ENCODE measurements around the gene HIGD1B. TPM values are rescaled to one million over a fixed set of nuclear protein-coding genes. Genes with fewer than 3 reads are reported as not detected.

Gene HIGD1B
- total RNA-seq, 1 donor from 2014 or later, result not detected

GRCh38 chr17:44894642-44895041, 47.0 kb downstream of the HIGD1B start:
- Mint-ChIP-seq H3K9me3 (ENCODE audit: unreplicated experiment) (no peaks in the 10 kb centered on the region), H3K27me3 (ENCODE audit: unreplicated experiment) (no peaks in the 10 kb centered on the region), H3K4me1 (ENCODE audit: unreplicated experiment) (peaks cover 10% of the 10 kb centered on the region), H3K36me3 (ENCODE audit: unreplicated experiment) (peaks cover 18% of the 10 kb centered on the region), H3K4me3 (ENCODE audit: unreplicated experiment) (no peak overlapping the region), H3K27ac (ENCODE audit: unreplicated experiment) (no peak overlapping the region)
- TF ChIP-seq, protein P1, sequence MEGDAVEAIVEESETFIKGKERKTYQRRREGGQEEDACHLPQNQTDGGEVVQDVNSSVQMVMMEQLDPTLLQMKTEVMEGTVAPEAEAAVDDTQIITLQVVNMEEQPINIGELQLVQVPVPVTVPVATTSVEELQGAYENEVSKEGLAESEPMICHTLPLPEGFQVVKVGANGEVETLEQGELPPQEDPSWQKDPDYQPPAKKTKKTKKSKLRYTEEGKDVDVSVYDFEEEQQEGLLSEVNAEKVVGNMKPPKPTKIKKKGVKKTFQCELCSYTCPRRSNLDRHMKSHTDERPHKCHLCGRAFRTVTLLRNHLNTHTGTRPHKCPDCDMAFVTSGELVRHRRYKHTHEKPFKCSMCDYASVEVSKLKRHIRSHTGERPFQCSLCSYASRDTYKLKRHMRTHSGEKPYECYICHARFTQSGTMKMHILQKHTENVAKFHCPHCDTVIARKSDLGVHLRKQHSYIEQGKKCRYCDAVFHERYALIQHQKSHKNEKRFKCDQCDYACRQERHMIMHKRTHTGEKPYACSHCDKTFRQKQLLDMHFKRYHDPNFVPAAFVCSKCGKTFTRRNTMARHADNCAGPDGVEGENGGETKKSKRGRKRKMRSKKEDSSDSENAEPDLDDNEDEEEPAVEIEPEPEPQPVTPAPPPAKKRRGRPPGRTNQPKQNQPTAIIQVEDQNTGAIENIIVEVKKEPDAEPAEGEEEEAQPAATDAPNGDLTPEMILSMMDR (IDR thresholded peaks at IDR 0.05), result no peak
- no peak for DNase-seq (ENCODE audit: extremely low spot score, unreplicated experiment)

GRCh38 chr17:44898768-44899073, 51.0 kb downstream of the HIGD1B start:
- peaks cover 36% of the 10 kb centered on the region for H3K4me1 Mint-ChIP-seq (ENCODE audit: unreplicated experiment)
- peaks cover 8% of the 10 kb centered on the region for H3K36me3 Mint-ChIP-seq (ENCODE audit: unreplicated experiment)
- peak overlapping the region; percentile 92 for H3K4me3 Mint-ChIP-seq (ENCODE audit: unreplicated experiment)
- H3K27ac Mint-ChIP-seq (ENCODE audit: unreplicated experiment), result peak overlapping the region; percentile 100
- no peak for DNase-seq (ENCODE audit: extremely low spot score, unreplicated experiment)
- H3K27me3 Mint-ChIP-seq (ENCODE audit: unreplicated experiment), result no peaks in the 10 kb centered on the region
- H3K9me3 Mint-ChIP-seq (ENCODE audit: unreplicated experiment), result no peaks in the 10 kb centered on the region
- TF ChIP-seq, protein P1 (IDR thresholded peaks at IDR 0.05), result no peak

DNA sequence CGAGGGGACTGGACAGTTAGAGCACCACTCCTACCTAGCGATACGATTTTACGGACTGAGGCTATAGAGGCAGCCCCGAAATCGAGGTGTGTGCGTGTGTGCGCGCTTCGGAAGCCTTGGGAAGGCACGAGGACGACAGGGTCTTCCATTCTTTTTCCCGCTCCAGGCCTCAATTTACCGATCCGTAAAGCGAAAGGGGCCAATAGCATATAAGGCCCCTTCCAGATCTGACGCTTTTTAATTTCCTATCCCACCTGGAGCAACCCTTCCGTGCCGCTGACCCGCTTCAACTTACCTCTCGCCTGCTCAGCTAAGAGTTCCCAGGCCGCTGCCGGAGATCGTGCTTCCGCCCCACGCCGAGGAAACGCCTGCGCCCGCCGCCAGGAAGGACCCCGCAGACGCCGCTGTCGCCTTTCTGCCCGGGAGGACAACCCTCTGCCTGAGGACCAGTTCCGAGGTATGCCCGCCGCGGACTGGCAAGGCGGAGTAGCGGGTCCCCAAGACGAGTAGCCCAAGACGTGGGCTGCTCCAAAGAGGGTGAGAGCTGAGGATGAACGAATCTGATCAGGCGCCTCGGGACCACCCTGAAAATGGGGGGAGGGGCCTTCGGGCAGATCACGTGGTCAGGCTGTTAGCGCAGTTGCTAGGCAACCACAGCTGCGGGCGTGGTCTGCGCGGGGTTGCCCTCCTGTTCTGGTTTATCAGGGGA, 51.5 kb downstream of the HIGD1B start, which contains the start of gene EFTUD2:
TSS of gene EFTUD2 (minus strand) at position 372 of the 709 bp plus-strand sequence. CDS start 4,924 bp downstream, outside the sequence.
- H3K27ac Mint-ChIP-seq (ENCODE audit: unreplicated experiment), result peak within 1 kb of the TSS; percentile 100
- H3K36me3 Mint-ChIP-seq (ENCODE audit: unreplicated experiment), result peaks cover 6% of the 10 kb centered on the region
- TF ChIP-seq, protein P1 (IDR thresholded peaks at IDR 0.05), result no peak
- DNase-seq (ENCODE audit: extremely low spot score, unreplicated experiment), result peak; percentile 97
- peak within 1 kb of the TSS; percentile 92 for H3K4me3 Mint-ChIP-seq (ENCODE audit: unreplicated experiment)
- H3K27me3 Mint-ChIP-seq (ENCODE audit: unreplicated experiment), result no peaks in the 10 kb centered on the region
- no peaks in the 10 kb centered on the region for H3K9me3 Mint-ChIP-seq (ENCODE audit: unreplicated experiment)
- peaks cover 36% of the 10 kb centered on the region for H3K4me1 Mint-ChIP-seq (ENCODE audit: unreplicated experiment)

Other genes starting within 250 kb of the HIGD1B start
- 0.75 TPM in 1 of 2 replicates, not detected in the other for gene MEIOC, start 191.4 kb upstream of the HIGD1B start, total RNA-seq
- 17.6 and 17.8 TPM in 2 replicates for gene CCDC43, start 158.1 kb upstream of the HIGD1B start, total RNA-seq
- 6.7 and 9.2 TPM in 2 replicates for gene DBF4B, start 139.2 kb upstream of the HIGD1B start, total RNA-seq
- gene ADAM11, start 88.9 kb upstream of the HIGD1B start, total RNA-seq, result 1.0 and 1.7 TPM in 2 replicates
- gene GJC1, start 17.6 kb upstream of the HIGD1B start, total RNA-seq, result 40.6 and 43.0 TPM in 2 replicates
- 95.6 and 102 TPM in 2 replicates for gene EFTUD2, start 51.6 kb downstream of the HIGD1B start, total RNA-seq
- not detected in 2 replicates for gene GFAP, start 67.6 kb downstream of the HIGD1B start, total RNA-seq
- gene KIF18B, start 99.9 kb downstream of the HIGD1B start, total RNA-seq, result 5.6 and 6.9 TPM in 2 replicates
- 1.2 and 1.4 TPM in 2 replicates for gene C1QL1, start 120.4 kb downstream of the HIGD1B start, total RNA-seq
- gene DCAKD, start 203.7 kb downstream of the HIGD1B start, total RNA-seq, result 41.3 and 42.2 TPM in 2 replicates
- 92.4 and 97.9 TPM in 2 replicates for gene NMT1, start 213.4 kb downstream of the HIGD1B start, total RNA-seq

Measured in osteocyte (in vitro differentiated cells).